GM21825 (cell line): ENCODE results near the gene FAT4.
A peak's percentile ranks its signal among the peaks of the same experiment; 100 is the strongest.

ENCODE experiments used
- ATAC-seq: cut with Tn5 transposase; IDR thresholded peaks from one replicate; pipeline ENCODE4 v1.9.1; 2021; ENCODE audit warnings: mild to moderate bottlenecking, moderate library complexity; ENCODE audit not compliant: unreplicated experiment

FAT4 gene, protein sequence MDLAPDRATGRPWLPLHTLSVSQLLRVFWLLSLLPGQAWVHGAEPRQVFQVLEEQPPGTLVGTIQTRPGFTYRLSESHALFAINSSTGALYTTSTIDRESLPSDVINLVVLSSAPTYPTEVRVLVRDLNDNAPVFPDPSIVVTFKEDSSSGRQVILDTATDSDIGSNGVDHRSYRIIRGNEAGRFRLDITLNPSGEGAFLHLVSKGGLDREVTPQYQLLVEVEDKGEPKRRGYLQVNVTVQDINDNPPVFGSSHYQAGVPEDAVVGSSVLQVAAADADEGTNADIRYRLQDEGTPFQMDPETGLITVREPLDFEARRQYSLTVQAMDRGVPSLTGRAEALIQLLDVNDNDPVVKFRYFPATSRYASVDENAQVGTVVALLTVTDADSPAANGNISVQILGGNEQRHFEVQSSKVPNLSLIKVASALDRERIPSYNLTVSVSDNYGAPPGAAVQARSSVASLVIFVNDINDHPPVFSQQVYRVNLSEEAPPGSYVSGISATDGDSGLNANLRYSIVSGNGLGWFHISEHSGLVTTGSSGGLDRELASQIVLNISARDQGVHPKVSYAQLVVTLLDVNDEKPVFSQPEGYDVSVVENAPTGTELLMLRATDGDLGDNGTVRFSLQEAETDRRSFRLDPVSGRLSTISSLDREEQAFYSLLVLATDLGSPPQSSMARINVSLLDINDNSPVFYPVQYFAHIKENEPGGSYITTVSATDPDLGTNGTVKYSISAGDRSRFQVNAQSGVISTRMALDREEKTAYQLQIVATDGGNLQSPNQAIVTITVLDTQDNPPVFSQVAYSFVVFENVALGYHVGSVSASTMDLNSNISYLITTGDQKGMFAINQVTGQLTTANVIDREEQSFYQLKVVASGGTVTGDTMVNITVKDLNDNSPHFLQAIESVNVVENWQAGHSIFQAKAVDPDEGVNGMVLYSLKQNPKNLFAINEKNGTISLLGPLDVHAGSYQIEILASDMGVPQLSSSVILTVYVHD (N-terminal part only)

DNA sequence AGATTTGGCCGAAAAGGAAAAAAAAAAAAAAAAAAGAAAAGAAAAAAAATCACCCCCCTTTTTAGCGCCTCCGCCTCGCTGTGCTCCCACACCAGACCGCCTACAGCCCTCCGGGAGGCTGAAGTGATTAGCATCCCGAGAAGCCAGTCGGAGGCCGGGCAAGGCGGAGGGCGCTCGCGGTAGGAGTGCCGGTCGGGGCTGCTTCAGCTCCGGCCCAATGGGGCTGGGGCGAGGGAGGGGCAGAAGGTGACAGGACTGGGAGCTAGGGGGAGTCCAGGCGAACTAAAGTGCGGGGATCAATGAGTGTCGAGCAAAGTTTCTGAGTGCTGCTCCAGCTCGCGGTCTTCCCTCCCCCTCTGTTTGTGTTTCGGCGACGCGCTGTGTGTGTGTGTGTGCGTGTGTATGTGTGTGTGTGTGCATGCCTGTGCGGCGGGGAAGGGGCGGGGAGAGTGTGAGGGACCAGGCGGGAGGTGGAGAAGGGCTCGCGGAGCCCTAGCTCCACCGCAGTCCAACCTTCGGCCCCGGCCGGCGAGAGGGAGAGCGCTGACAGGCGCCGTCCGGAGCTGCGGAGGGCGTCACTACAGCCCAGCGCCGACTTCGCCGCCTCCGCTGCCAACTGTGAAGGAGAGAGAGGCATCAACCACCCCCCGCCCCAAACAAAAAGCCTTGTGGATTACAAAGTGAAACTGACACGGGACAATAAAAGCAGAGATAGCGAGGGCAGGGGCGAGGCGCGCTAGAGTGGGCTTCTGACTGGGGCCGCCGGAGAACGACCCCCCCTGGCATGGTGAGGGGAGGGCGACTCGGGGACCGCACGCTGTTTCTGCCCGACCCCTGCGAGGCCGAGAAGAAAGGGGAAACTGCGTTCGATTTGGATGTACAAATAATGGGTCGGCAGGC, at the start of gene FAT4:
Gene FAT4 (plus strand): TSS at position 280 of the 900 bp plus-strand sequence. CDS start 1,457 bp downstream, outside the sequence.
- peak; percentile 69 for ATAC-seq

DNA sequence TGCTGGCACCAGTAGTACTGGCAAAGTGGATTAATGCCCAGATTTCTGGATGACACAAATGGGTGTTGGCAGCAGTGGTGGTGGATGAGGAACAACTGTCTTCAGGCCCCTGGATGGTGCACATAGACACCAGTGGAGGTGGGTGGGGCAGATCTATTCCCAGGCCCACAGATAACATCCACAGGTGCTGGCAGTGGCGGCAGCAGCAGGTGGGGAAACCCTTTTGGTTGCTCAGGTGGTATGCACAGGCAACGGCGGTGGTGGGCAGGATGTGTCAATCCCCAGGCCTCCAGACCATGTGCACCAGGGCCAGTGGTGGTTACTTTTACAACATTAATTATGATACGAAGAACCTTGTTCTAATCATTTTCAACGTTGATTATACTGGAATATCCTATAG, 48.9 kb upstream of the FAT4 start:
- ATAC-seq: no peak

DNA sequence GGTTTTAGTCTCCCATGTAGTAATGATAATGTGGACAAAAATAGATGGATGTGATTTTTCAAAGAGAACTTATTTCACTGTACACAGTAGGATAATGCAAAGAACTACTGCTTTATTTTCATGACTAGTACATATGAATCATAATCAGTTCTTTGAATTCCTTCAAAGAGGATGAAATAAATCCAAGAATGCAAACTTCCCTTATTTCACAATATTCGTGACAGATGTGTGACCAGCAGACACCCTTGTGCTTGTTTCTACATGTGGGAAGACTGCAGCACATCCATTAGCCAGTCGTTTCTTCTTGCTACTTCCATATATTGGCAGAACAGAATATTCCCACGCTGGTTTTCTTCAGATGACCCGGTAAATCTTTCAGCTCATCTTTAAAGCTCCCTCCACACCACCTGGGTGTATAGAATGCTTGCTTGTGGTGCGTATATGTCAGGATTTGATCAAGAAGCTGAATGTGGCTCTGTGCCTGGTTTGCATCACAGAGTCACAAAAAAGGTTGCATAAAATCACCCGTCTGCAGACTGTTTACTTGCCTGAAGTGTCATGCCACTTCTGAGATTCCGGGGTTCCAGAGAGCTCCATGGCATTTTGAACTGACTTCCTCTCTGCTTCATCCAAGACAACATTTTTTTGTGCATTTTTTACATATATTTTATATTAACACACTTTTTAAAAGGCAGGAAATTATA, 47.7 kb upstream of the FAT4 start:
- no peak for ATAC-seq

DNA sequence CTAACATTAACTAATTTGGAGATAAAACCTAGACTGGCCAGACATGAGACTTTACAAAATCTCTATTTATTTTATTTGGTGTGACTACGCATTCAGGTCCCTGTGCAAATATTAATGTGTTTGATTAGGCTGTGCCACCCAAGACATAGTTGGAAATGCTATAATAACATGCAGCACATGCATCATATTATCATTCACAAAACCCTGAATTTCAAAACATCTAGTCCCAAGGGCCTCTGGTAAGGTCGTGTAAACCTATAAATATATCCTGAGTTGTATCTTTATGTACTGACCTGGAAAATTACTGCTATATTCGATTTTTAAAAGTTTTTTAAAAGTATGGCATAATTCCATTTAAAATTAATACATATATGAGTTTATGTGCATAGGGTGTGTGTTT, 47.1 kb upstream of the FAT4 start:
- no peak for ATAC-seq

DNA sequence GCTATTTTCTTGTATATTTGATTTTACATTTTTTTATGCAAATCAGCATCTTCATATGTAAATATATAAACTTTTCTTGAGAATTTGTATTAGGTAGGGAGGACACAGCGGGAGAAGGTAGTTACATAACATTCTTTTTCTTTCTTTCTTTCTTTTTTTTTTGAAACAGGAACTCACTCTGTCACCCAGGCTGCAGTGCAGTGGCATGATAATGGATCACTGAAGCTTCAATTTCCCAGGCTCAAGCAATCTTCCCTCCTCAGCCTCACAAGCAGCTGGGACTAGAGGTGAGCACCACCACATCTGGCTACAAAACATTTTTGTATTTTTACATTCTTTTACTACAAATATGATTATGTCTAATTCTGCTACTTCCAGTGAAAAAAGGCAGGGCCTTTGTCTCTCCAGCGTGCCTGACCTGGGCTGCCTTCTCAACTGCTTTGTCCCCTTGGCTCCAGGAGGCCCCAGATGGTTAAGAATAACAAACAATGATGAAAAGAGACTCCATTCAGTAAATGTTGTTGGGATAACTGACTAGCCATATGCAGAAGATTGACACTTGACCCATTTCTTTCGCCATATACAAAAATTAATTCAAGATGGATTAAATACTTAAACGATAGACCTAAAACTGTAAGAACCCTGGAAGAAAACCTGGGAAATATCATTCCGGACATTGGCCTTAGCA, 46.5 kb upstream of the FAT4 start:
- ATAC-seq: no peak

DNA sequence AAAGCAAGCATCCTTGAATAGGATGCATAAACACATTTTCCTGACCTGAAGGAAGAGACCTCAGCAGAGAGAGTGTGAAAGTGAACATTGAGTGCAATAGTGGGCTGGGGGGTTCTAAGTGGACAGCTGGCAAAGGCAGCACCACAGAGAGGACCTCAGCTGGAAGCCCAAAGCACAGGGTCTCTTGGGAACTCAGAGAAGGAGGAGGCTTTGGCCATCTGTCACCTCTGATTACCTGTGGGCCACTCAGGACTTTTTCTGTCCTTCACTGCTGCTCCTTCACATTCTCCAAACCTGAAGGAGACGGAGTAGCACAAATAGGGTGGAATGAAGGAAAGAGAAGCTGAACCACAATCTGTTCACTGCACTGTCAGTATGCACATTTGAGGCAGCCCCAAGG, 37.9 kb upstream of the FAT4 start:
- no peak for ATAC-seq

DNA sequence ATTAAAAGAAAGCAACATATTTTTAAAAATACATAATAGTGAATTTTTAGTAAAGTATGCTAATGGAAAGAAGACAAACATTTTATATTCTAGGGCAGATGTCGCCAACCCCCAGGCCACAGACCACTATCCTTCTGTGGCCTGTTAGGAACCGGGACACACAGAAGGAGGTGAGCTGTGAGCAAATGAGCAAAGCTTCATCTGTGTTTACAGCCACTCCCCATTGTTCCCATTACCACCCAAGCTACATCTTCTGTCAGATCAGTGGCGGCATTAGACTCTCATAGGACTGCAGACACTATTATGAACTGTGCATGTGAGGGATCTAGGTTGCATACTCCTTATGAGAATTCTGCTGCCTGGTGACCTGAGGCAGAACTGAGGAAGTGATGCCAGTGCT, 37.0 kb upstream of the FAT4 start:
- no peak for ATAC-seq

DNA sequence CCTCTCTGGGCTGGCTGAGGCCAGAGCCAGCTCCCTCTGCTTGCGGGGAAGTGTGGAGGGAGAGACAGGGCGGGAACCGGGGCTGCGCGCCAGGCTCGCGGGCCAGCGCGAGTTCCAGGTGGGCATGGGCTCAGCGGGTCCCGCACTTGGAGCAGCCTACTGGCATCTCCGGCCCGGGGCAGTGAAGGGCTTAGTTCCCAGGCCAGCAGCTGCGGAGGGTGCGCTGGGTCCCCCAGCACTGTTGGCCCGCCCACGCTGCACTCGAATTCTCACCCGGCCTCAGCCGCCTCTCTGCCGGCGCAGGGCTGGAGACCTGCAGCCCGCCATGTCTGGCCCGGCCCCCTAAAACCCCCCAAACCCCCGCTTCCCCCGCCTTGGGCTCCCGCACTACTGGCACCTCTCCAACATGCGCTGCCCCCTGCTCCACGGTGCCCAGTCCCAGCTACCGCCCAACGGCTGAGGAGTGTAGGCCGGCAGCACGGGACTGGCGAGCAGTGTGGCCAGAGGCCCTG, 33.8 kb upstream of the FAT4 start:
- no peak for ATAC-seq

DNA sequence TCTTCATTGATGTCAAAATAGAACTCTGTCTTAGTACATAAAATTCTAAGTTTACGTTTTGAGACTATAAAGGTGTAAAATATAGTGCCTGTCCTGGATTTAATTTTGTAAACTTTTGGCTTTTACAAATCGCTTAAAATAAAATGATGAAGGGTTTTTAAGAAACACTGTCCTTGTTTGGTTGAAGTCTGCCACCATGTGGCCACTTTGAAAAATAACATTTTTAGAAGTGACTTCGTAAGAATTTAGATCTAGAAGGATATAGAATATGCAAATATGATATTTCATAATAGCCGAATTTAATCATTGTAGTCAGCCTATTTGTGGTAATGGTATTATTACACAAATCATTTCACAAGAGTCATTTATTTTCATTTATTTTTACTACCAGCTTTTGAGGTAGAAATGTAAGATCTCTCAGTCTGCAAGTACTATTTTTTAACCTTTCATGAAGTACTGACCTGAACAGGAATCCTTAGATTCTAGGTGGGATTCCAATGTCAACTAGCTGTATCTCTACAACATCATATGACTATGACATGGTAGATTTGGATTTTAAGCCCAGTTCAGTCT, 31.0 kb upstream of the FAT4 start:
- ATAC-seq: no peak

DNA sequence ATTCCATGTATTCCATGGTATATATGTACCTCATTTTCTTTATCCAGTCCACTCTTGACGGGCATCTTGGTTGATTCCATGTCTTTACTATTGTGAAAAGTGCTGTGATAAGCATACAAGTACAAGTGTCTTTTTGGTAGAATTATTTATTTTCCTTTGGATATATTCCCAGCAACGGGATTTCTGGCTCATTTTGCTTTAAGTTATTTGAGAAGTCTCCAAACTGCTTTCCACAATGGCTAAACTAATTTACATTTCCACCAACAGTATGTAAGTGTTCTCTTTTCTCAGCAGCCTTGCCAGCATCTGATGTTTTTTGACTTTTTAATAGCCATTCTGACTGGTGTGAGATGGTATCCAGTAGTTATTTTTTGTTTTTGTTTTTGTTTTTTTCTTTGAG, 17.6 kb upstream of the FAT4 start:
- no peak for ATAC-seq

DNA sequence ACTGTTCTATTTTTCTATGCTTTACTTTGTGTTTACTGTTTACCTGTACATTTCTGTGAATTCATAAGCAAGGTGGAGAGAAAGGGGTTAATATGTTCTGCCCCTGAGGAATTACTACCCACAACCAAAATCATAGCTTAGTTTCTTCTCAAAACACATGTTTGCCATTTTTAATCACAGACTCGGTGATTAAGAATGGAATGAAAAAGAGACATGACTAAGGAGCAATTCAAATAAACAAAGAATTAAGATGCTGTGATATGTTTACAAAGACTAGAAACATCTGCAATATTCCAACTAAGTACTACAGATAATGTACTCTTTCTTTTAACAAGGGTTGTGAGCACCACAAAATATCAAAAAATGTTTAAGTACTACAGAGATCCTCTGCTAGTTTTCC, 11.7 kb upstream of the FAT4 start:
- ATAC-seq: no peak

DNA sequence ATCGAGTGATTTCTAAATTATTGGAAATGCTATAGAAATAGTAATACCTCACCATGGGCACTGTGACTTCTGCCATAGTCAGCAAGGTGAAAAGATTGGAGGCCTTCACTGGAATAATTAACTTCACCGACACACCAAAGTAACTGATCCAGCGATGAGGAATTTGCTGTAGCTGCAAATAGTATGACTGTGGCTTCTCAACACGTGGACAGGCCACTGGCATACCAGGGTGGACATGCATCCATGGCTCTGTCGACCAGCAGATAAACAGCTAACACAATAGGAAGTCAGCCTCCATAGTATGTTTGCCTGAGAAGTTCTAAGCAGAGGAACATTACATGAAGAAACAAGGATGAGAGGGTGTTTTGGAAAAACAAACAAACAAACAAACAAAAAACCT, 10.9 kb upstream of the FAT4 start:
- no peak for ATAC-seq

DNA sequence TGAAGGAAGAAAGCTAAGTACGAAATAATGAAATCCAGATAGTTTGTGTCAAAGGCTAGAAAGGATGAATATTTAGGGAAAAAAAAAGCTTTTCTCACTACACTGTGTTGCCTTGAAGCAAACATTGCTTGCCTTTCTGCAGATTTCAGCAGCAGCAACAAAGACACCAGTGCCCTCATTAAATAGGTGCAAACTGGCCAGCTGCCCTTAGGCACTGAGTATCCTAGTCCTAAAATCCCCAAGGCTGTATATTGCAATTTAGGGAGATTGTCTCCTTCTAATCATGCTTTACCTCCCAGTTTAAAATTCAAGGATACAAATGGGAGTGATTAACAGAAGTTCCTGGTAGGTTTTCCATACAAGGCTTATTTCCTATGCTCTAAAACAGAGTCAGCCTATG, 8.6 kb upstream of the FAT4 start:
- ATAC-seq: no peak

DNA sequence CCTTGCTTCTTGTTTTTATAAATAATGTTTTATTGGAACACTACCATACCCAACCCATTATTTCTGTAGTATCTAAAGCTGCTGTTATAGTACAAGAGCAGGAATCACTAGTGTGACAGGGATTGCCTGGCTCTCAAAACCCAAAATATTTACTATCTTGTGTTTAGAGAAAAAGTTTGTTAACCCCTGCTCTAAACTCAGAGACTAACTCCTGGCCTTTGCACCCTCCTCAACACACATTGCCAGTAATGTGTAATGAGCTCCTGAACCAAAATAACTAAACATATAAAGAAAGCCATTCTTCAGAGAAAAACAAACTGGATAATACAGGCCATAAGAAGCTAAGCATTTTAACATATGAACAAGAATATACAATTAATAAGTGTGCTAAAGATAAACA, 8.2 kb upstream of the FAT4 start:
- ATAC-seq: no peak

DNA sequence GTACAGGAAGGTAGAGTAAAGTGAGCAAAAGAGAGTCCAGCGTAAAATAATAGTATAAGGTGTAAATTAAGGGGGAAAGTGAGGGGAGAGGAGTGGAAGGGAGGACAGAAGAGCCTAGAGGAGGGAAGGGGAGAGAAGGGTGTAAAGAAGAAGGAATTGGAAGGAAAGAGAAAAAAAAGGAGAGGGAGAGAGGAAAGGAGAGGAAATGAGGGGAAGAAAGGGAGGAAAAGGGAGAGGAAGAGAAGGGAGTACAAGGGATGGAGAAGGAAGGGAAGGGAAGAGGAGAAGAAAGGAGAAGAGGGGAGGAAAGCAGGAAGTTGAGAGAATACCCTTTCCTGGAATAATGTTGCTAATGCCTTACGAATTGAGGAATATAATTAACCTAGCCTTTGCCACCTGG, 3.3 kb upstream of the FAT4 start:
- no peak for ATAC-seq

DNA sequence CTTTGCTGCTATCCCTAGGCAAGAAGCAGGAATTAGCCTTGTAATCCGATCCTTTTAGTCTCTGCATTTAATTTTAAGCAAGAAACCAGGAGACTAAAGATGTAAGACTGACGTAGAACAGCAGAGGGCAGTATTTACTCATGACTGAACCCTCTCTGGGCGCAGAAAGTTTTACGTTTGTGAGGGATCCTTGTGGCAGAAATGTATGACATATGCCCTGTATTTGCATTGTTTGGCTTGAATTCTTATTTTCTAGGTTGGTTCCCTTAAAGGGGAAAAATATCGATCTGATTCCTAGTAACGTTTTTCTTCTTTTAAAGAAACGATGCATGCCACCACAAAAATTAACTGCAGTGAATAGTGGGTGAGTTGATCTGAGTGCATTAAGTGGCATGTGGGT, 1.3 kb upstream of the FAT4 start:
- no peak for ATAC-seq

DNA sequence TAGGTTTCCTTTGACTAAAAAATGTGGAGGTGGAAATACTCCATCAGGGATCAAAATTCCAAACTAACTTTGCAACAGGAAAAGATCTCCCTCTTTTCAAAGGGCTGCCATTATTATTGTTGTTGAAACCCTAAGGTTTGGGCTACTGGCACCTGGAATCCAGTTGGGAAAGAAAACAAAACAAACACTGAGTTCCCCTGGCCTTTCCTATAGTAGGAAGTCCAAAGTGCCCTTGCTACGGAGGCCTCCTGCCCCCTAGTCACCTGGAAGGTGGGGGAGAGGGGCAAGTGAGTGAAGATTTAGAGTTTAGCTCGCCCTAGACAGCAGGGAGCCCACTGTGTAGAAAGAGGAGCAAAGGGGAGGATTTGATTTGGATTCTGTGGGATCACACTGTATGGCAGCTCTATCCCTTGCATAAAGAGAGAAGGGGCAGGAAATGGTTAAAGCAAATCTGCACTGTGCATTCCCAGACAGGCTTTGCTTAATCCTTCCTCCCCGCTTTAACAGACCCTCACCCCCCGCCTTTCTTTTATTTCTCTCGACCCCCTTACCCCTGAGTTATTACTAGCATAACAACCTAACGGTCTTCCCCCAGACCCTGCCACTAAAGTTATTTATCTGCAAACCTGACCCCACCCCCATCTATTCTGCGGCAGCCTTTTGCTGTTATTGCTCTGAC, 627 bp upstream of the FAT4 start:
- no peak for ATAC-seq

DNA sequence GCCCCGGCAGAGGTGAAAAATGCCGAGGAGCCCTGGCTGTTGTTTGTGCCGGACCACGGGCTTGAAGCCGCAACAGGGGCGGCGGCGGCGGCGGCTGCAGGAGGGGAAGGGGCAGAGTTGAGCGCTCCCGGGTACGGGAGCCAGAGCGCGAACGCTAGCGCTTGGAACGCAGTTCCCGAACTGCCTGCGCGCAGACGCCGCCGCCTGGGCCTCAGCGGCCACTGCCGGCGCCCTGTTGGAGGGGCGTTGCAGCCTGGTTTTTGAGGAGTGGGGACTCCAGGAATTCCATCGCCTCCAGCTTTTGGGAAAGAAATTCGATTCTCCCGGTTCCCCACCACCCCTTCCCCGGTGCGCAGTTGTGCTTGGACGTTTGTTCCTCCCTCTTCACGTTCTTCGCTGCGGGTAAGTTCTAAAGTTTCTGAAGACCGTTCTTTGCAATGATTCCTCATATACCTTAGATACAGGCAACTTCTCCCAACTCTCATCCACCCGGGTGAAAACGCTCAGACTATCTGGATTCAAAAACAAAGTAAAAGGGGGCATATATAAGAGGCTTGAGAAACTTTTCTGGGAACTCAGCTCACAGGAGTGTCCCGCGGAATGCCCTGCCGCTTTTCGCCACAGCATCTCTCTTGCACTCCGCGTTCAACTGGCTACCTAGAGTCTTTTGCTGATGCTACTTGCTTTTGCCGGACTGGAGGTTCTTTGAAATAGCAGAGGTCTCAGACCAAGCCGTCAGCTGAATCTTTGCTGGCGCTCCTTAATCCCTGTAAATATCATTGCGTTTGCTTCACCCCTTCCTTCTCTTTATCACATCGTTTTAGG, 1.0 kb downstream of the FAT4 start:
- ATAC-seq: no peak
